Measurements from ENCODE around the gene SORBS1. TPM values are rescaled to one million over a fixed set of nuclear protein-coding genes. Genes with fewer than 3 reads are reported as not detected.
A peak's percentile ranks its signal among the peaks of the same experiment; 100 is the strongest.

Gene SORBS1
- total RNA-seq, 1 donor from 2014 or later, result 116 TPM

GRCh38 chr10:95542761-95543160 is 18.4 kb downstream of the SORBS1 start:
- no peaks in the 10 kb centered on the region for H3K36me3 ChIP-seq
- H3K4me3 ChIP-seq, result no peak overlapping the region
- H3K4me1 ChIP-seq, result peaks cover 11% of the 10 kb centered on the region
- H3K9me3 ChIP-seq, result no peaks in the 10 kb centered on the region
- TF ChIP-seq POLR2A (IDR thresholded peaks at IDR 0.05) (no peak), CTCF (IDR thresholded peaks at IDR 0.05) (no peak), POLR2AphosphoS5 (IDR thresholded peaks at IDR 0.05; ENCODE audit: insufficient read depth in 1 of 2, low read depth in 1 of 2) (no peak)
- no peak for DNase-seq (ENCODE audit: extremely low spot score in 2 of 2)
- H3K27ac ChIP-seq, result no peak overlapping the region
- intact Hi-C loops (cut with DNase I), result no loop called here
- H3K27me3 ChIP-seq, result no peaks in the 10 kb centered on the region

- intact Hi-C loops (cut with DNase I), result no loop called here
- no peak for TF ChIP-seq POLR2A (IDR thresholded peaks at IDR 0.05)
- no peak for DNase-seq (ENCODE audit: extremely low spot score in 2 of 2)
- Histone ChIP-seq H3K36me3 (no peaks in the 10 kb centered on the region), H3K4me3 (no peak overlapping the region), H3K4me1 (peaks cover 11% of the 10 kb centered on the region), H3K9me3 (no peaks in the 10 kb centered on the region), H3K27me3 (no peaks in the 10 kb centered on the region), H3K27ac (no peak overlapping the region)
These were observed 18.8 kb downstream of the SORBS1 start for GRCh38 chr10:95542330-95542729.

GRCh38 chr10:95540514-95541052 is 20.6 kb downstream of the SORBS1 start:
- no peak overlapping the region for H3K4me3 ChIP-seq
- no peak for TF ChIP-seq POLR2A (IDR thresholded peaks at IDR 0.05)
- TF ChIP-seq CTCF (IDR thresholded peaks at IDR 0.05), result no peak
- TF ChIP-seq POLR2AphosphoS5 (IDR thresholded peaks at IDR 0.05; ENCODE audit: insufficient read depth in 1 of 2, low read depth in 1 of 2), result no peak
- peak overlapping the region; percentile 14 for H3K27ac ChIP-seq
- no peaks in the 10 kb centered on the region for H3K36me3 ChIP-seq
- H3K27me3 ChIP-seq, result no peaks in the 10 kb centered on the region
- DNase-seq (ENCODE audit: extremely low spot score in 2 of 2), result no peak
- intact Hi-C loops (cut with DNase I), result no loop called here
- H3K4me1 ChIP-seq, result peaks cover 21% of the 10 kb centered on the region
- no peaks in the 10 kb centered on the region for H3K9me3 ChIP-seq

GRCh38 chr10:95539560-95540284 is 21.4 kb downstream of the SORBS1 start:
- Histone ChIP-seq H3K4me3 (no peak overlapping the region), H3K36me3 (no peaks in the 10 kb centered on the region), H3K27ac (peak overlapping the region; percentile 2), H3K27me3 (no peaks in the 10 kb centered on the region), H3K9me3 (no peaks in the 10 kb centered on the region), H3K4me1 (peaks cover 21% of the 10 kb centered on the region)
- no peak for TF ChIP-seq POLR2A (IDR thresholded peaks at IDR 0.05)
- TF ChIP-seq POLR2AphosphoS5 (IDR thresholded peaks at IDR 0.05; ENCODE audit: insufficient read depth in 1 of 2, low read depth in 1 of 2), result no peak
- TF ChIP-seq CTCF (IDR thresholded peaks at IDR 0.05), result no peak
- no peak for DNase-seq (ENCODE audit: extremely low spot score in 2 of 2)
- intact Hi-C loops (cut with DNase I), result no loop called here

GRCh38 chr10:95538412-95538811 is 22.8 kb downstream of the SORBS1 start:
- H3K27ac ChIP-seq, result peak overlapping the region; percentile 76
- no peak for DNase-seq (ENCODE audit: extremely low spot score in 2 of 2)
- intact Hi-C loops (cut with DNase I), result no loop called here
- no peaks in the 10 kb centered on the region for H3K36me3 ChIP-seq
- H3K9me3 ChIP-seq, result no peaks in the 10 kb centered on the region
- TF ChIP-seq POLR2A (IDR thresholded peaks at IDR 0.05) (no peak), CTCF (IDR thresholded peaks at IDR 0.05) (no peak), POLR2AphosphoS5 (IDR thresholded peaks at IDR 0.05; ENCODE audit: insufficient read depth in 1 of 2, low read depth in 1 of 2) (no peak)
- H3K4me1 ChIP-seq, result peaks cover 33% of the 10 kb centered on the region
- no peak overlapping the region for H3K4me3 ChIP-seq
- H3K27me3 ChIP-seq, result no peaks in the 10 kb centered on the region
